DMS53 treated with DMSO at 0.1 percent for 48 hours (cell line): ENCODE data around the gene TMEM182.
A peak's percentile ranks its signal among the peaks of the same experiment; 100 is the strongest.

Experiments
- DNase-seq: peaks from one replicate; lab custom pipeline; 2025; ENCODE audit not compliant: unreplicated experiment; lab: John Stamatoyannopoulos, UW

TMEM182 gene

GRCh38 chr2:102801098-102801718, 39.4 kb downstream of the TMEM182 start:
- DNase-seq = no peak

GRCh38 chr2:102801858-102802699, 40.2 kb downstream of the TMEM182 start:
- DNase-seq = no peak

- no peak for DNase-seq
Measured at GRCh38 chr2:102803041-102803896, 41.4 kb downstream of the TMEM182 start.

- no peak for DNase-seq
Measured at GRCh38 chr2:102803897-102804217, 42.0 kb downstream of the TMEM182 start.

- peak; percentile 80 for DNase-seq
Measured at GRCh38 chr2:102806250-102806837, 44.5 kb downstream of the TMEM182 start.

- DNase-seq = no peak
Measured at GRCh38 chr2:102809291-102810189, 47.7 kb downstream of the TMEM182 start.

GRCh38 chr2:102815285-102815684, 53.5 kb downstream of the TMEM182 start:
- DNase-seq = no peak

GRCh38 chr2:102826904-102827303, 65.1 kb downstream of the TMEM182 start:
- DNase-seq = peak; percentile 38

- DNase-seq = no peak
Measured at GRCh38 chr2:102832789-102833188, 71.0 kb downstream of the TMEM182 start.

GRCh38 chr2:102834523-102835273, 72.9 kb downstream of the TMEM182 start:
- no peak for DNase-seq

- DNase-seq = no peak
Measured at GRCh38 chr2:102837626-102838198, 75.9 kb downstream of the TMEM182 start.

- peak; percentile 49 for DNase-seq
Measured at GRCh38 chr2:102839668-102840388, 78.0 kb downstream of the TMEM182 start.

GRCh38 chr2:102841107-102841840, 79.4 kb downstream of the TMEM182 start:
- peak; percentile 66 for DNase-seq

GRCh38 chr2:102843764-102844443, 82.1 kb downstream of the TMEM182 start:
- DNase-seq = no peak

GRCh38 chr2:102844911-102845310, 83.1 kb downstream of the TMEM182 start:
- no peak for DNase-seq

GRCh38 chr2:102848366-102848839, 86.6 kb downstream of the TMEM182 start:
- peak; percentile 8 for DNase-seq

- DNase-seq = no peak
Measured at GRCh38 chr2:102850888-102851287, 89.1 kb downstream of the TMEM182 start.
